ENCODE data around the gene WNT7B.

- TF ChIP-seq CTCF (IDR thresholded peaks at IDR 0.05; ENCODE audit: low read depth, low read length, poor library complexity, severe bottlenecking), result no peak
- TF ChIP-seq EZH2phosphoT487 (IDR thresholded peaks at IDR 0.05; ENCODE audit: borderline replicate concordance, low read length), result no peak
Measured at GRCh38 chr22:45952151-45952550, 24.8 kb downstream of the WNT7B start.
